Ovary (tissue), 3 donors: Measurements from ENCODE around the gene TCHP.

ENCODE experiments used
- POLR2A ChIP-seq: fragments of 450-650 bp; IDR thresholded peaks from one replicate; pipeline ENCODE4 v1.6.1; 2017; ENCODE audit warnings: antibody characterized with exemption, mild to moderate bottlenecking, moderate library complexity
- TF ChIP-seq, protein P1 (sequence below), 3 donors: fragments of 450-650 bp in 2 of 3; fragments of 200-600 bp in 1 of 3; IDR thresholded peaks; one replicate each; pipeline versions ENCODE4 v1.5.1 to v1.8.0; 2016 to 2022; ENCODE audit warnings: antibody characterized with exemption in 3 of 3, mild to moderate bottlenecking in 1 of 3
- donor health status: DM: no; HTN: no; CAD: no.

- TF ChIP-seq, protein P1, sequence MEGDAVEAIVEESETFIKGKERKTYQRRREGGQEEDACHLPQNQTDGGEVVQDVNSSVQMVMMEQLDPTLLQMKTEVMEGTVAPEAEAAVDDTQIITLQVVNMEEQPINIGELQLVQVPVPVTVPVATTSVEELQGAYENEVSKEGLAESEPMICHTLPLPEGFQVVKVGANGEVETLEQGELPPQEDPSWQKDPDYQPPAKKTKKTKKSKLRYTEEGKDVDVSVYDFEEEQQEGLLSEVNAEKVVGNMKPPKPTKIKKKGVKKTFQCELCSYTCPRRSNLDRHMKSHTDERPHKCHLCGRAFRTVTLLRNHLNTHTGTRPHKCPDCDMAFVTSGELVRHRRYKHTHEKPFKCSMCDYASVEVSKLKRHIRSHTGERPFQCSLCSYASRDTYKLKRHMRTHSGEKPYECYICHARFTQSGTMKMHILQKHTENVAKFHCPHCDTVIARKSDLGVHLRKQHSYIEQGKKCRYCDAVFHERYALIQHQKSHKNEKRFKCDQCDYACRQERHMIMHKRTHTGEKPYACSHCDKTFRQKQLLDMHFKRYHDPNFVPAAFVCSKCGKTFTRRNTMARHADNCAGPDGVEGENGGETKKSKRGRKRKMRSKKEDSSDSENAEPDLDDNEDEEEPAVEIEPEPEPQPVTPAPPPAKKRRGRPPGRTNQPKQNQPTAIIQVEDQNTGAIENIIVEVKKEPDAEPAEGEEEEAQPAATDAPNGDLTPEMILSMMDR (IDR thresholded peaks at IDR 0.05): no peak
- TF ChIP-seq POLR2A: no peak
Measured at GRCh38 chr12:109855377-109855776, 44.7 kb upstream of the TCHP start.
